PFSK-1 (cell line): ENCODE data around the gene NUP98.

Source experiments
- POLR2AphosphoS5 ChIP-seq: IDR thresholded peaks from 2 replicates; pipeline ENCODE4 v1.6.1; 2012; ENCODE audit warnings: low read depth, mild to moderate bottlenecking, control low read depth, low read length, moderate library complexity
- SIN3A ChIP-seq: IDR thresholded peaks from 2 replicates; pipeline ENCODE4 v1.6.1; 2012; ENCODE audit warnings: mild to moderate bottlenecking, low read length, moderate library complexity, borderline replicate concordance; ENCODE audit not compliant: insufficient read depth

GRCh38 chr11:3836903-3837302 is 39.5 kb upstream of the NUP98 start:
- TF ChIP-seq POLR2AphosphoS5 (no peak), SIN3A (no peak)
